GM12878 (cell line): ENCODE measurements around the gene MYO7A. TPM values are rescaled to one million over a fixed set of nuclear protein-coding genes. Genes with fewer than 3 reads are reported as not detected.

Experiments
- ATAC-seq: fragments of 200-7000 bp; cut with Tn5 transposase; 3 replicates; pipeline ENCODE4 v1.9.1; 2020; ENCODE audit warnings: mild to moderate bottlenecking, moderate library complexity
- BruUV-seq: library from RNA; stranded (reverse); fragments of 400-500 nt; replicated peaks from 2 replicates; lab custom pipeline; 2021; lab: Mats Ljungman, UMichigan
- CTCF ChIA-PET: fragments of 300-600 bp; sonication (Branson Sonifier 250); formaldehyde crosslinking; extraction: SDS; loops from one replicate; lab custom pipeline; 2021; ENCODE audit warnings: inconsistent platforms; lab: Yijun Ruan, JAX
- POLR2A ChIA-PET: fragments of 350-600 bp; formaldehyde crosslinking; extraction: SDS; loops from one replicate; lab custom pipeline; 2021; ENCODE audit warnings: inconsistent platforms; lab: Charles Lee
- RAD21 ChIA-PET: fragments of 300-600 bp; sonication (Branson Sonifier 250); formaldehyde crosslinking; loops from one replicate; lab custom pipeline; 2023; ENCODE audit warnings: antibody characterized with exemption; ENCODE audit not compliant: unreplicated experiment; lab: Charles Lee
- SMC1A ChIA-PET: fragments of 300-600 bp; sonication (Branson Sonifier 250); formaldehyde crosslinking; loops from one replicate; lab custom pipeline; 2023; ENCODE audit not compliant: unreplicated experiment, uncharacterized antibody; lab: Charles Lee
- DNase-seq: peaks from one replicate; pipeline ENCODE4 v3.0.0-alpha.2; 2011; ENCODE audit warnings: low read depth, low spot score
- FAIRE-seq: peaks from 3 replicates; lab custom pipeline; 2011; peaks lifted over from hg19 to GRCh38; lab: Jason Lieb, UNC
- H2AFZ ChIP-seq: 2 replicates; pipeline ENCODE4 v1.6.0; 2011; ENCODE audit warnings: low read depth, low read length, control low read depth; ENCODE audit not compliant: control insufficient read depth
- H3K27ac ChIP-seq: 2 replicates; pipeline ENCODE4 v1.5.1; 2011; ENCODE audit warnings: control low read depth; ENCODE audit not compliant: control insufficient read depth, insufficient read depth
- H3K27me3 ChIP-seq, 2 experiments: replicated peaks in 1 of 2; 2 replicates each; pipeline versions ENCODE4 v1.6.0 to v1.6.1; 2011; ENCODE audit warnings: low read length in 1 of 2; ENCODE audit not compliant: control insufficient read depth in 2 of 2, insufficient read depth in 2 of 2
- H3K36me3 ChIP-seq, 2 experiments: 2 replicates each; pipeline ENCODE4 v1.5.1; 2011; ENCODE audit warnings: low read length in 1 of 2; ENCODE audit not compliant: control insufficient read depth in 2 of 2, insufficient read depth in 2 of 2
- H3K4me1 ChIP-seq: 2 replicates; pipeline ENCODE4 v1.6.1; 2011; ENCODE audit warnings: mild to moderate bottlenecking, low read length, moderate library complexity, mixed read lengths; ENCODE audit not compliant: control insufficient read depth, insufficient read depth
- H3K4me2 ChIP-seq: 2 replicates; pipeline ENCODE4 v1.6.0; 2011; ENCODE audit warnings: control low read depth; ENCODE audit not compliant: control insufficient read depth, insufficient read depth
- H3K4me3 ChIP-seq: fragments of 200-600 bp; sonication (generic); 2 replicates; pipeline ENCODE4 v1.5.1; 2016
- H3K79me2 ChIP-seq: 2 replicates; pipeline ENCODE4 v1.6.0; 2011; ENCODE audit warnings: low read length; ENCODE audit not compliant: control insufficient read depth, insufficient read depth
- H3K9ac ChIP-seq: 2 replicates; pipeline ENCODE4 v1.8.0; 2011; ENCODE audit warnings: low read length, control low read depth, mixed read lengths; ENCODE audit not compliant: control insufficient read depth, insufficient read depth
- H3K9me3 ChIP-seq: replicated peaks from 3 replicates; pipeline ENCODE4 v1.5.1; 2011; ENCODE audit warnings: mild to moderate bottlenecking, low read length; ENCODE audit not compliant: control insufficient read depth, insufficient read depth
- H4K20me1 ChIP-seq: 2 replicates; pipeline ENCODE4 v1.6.0; 2011; ENCODE audit not compliant: control insufficient read depth, insufficient read depth
- E2F8 ChIP-seq: fragments of 450-650 bp; IDR thresholded peaks from 2 replicates; pipeline ENCODE4 v1.6.1; 2018; ENCODE audit warnings: mild to moderate bottlenecking, low read depth, moderate library complexity; ENCODE audit not compliant: partially characterized antibody
- EP300 ChIP-seq, 2 experiments: fragments of 150-350 bp in 1 of 2; IDR thresholded peaks; 2 replicates each; pipeline ENCODE4 v1.6.1; 2011 to 2012; ENCODE audit warnings: low read depth in 2 of 2, low read length in 2 of 2, borderline replicate concordance in 1 of 2, improper control_type of control experiment in 1 of 2, inconsistent platforms in 1 of 2; ENCODE audit not compliant: control insufficient read depth in 1 of 2
- HSF1 ChIP-seq: fragments of 150-350 bp; IDR thresholded peaks from 2 replicates; pipeline ENCODE4 v1.6.1; 2014; ENCODE audit warnings: mild to moderate bottlenecking, low read depth, low read length
- IKZF1 ChIP-seq: fragments of 450-650 bp; conservative IDR thresholded peaks from 2 replicates; pipeline ENCODE4 v1.6.1; 2017; ENCODE audit warnings: antibody characterized with exemption, mild to moderate bottlenecking
- JUND ChIP-seq: IDR thresholded peaks from 2 replicates; pipeline ENCODE4 v1.6.1; 2012; ENCODE audit warnings: low read depth, mild to moderate bottlenecking, low read length, improper control_type of control experiment, moderate library complexity
- LARP7 ChIP-seq: fragments of 450-650 bp; IDR thresholded peaks from 2 replicates; pipeline ENCODE4 v1.6.1; 2017; ENCODE audit warnings: mild to moderate bottlenecking
- MYB ChIP-seq: fragments of 150-350 bp; IDR thresholded peaks from 2 replicates; pipeline ENCODE4 v1.6.1; 2014; ENCODE audit warnings: mild to moderate bottlenecking, low read depth, low read length, borderline replicate concordance
- NFXL1 ChIP-seq: fragments of 450-650 bp; IDR thresholded peaks from 2 replicates; pipeline ENCODE4 v1.6.1; 2017; ENCODE audit warnings: antibody characterized with exemption, mild to moderate bottlenecking, borderline replicate concordance
- RB1 ChIP-seq: fragments of 450-650 bp; formaldehyde crosslinking; IDR thresholded peaks from 2 replicates; pipeline ENCODE4 v1.6.1; 2017; ENCODE audit warnings: mild to moderate bottlenecking, borderline replicate concordance
- SMARCA5 ChIP-seq: fragments of 450-650 bp; IDR thresholded peaks from 2 replicates; pipeline ENCODE4 v1.6.1; 2017; ENCODE audit warnings: mild to moderate bottlenecking
- STAT1 ChIP-seq: fragments of 450-650 bp; conservative IDR thresholded peaks from 2 replicates; pipeline ENCODE4 v1.6.1; 2014; ENCODE audit warnings: antibody characterized with exemption, mild to moderate bottlenecking
- WRNIP1 ChIP-seq: IDR thresholded peaks from 2 replicates; pipeline ENCODE4 v1.6.1; 2011; ENCODE audit warnings: low read depth, low read length, improper control_type of control experiment, borderline replicate concordance
- YY1 ChIP-seq: IDR thresholded peaks from 2 replicates; pipeline ENCODE4 v1.6.1; 2011; ENCODE audit warnings: low read depth, mild to moderate bottlenecking, low read length
- ZNF207 ChIP-seq: fragments of 450-650 bp; IDR thresholded peaks from 2 replicates; pipeline ENCODE4 v1.6.1; 2014; ENCODE audit warnings: antibody characterized with exemption, mild to moderate bottlenecking, borderline replicate concordance
- WGBS: methylation state at CpG from one replicate; pipeline ENCODE4 v1.1.6; 2016; ENCODE audit warnings: low lambda C conversion rate; ENCODE audit not compliant: insufficient replicate concordance, insufficient coverage; ENCODE audit errors: missing lambda C conversion rate; 5-methylcytosine and 5-hydroxymethylcytosine counted together
- in situ Hi-C: fragments of 300-500 bp; cut with MboI; formaldehyde crosslinking; loops from 9 replicates; pipeline ENCODE4 v1.14.3; 2018; ENCODE audit warnings: mixed read lengths
- intact Hi-C: fragments of 100-400 bp; cut with micrococcal nuclease; formaldehyde crosslinking; loops from one replicate; pipeline ENCODE4 v1.14.2; 2022; ENCODE audit not compliant: unreplicated experiment
- polyA plus RNA-seq, 11 experiments: library from polyadenylated mRNA; depleted of rRNA in 4 of 11; unstranded in 6 of 11; stranded (reverse) in 5 of 11; fragments of >200 nt; fragmentation: Nextera tagmentation in 4 of 11; fragmentation: Illumina TruSeq in 1 of 11; extraction: Ambion mirVana in 4 of 11; extraction: Trizol in 1 of 11; gene quantifications; 1 replicate in 1 of 11; 2 replicates in 10 of 11; pipeline versions ENCODE4 v1.2.1 to v1.2.3, GENCODE V29; 2011 to 2016; ENCODE audit warnings: inconsistent platforms in 2 of 11, missing spikeins in 2 of 11, low read depth in 1 of 11
- total RNA-seq, 4 experiments: library from RNA; depleted of rRNA in 3 of 4; stranded (reverse); fragments of >200 nt in 3 of 4; fragmentation: Illumina TruSeq in 1 of 4; extraction: Trizol in 1 of 4; gene quantifications; 2 replicates each; pipeline versions ENCODE4 v1.2.1 to v1.2.3, GENCODE V29; 2013 to 2021
- TF ChIP-seq, protein P1 (sequence below), 3 experiments: IDR thresholded peaks in 2 of 3; conservative IDR thresholded peaks in 1 of 3; 2 replicates each; pipeline ENCODE4 v1.5.1; 2011; ENCODE audit warnings: low read depth in 3 of 3, low read length in 3 of 3, mild to moderate bottlenecking in 3 of 3, control low read depth in 2 of 3, moderate library complexity in 2 of 3, inconsistent platforms in 1 of 3, mixed read lengths in 1 of 3; ENCODE audit not compliant: control insufficient read depth in 2 of 3, insufficient read depth in 1 of 3; ENCODE audit errors: extremely low read depth in 1 of 3
- TF ChIP-seq, protein P2 (sequence below): IDR thresholded peaks from 2 replicates; pipeline ENCODE4 v1.6.1; 2011; ENCODE audit warnings: low read depth, low read length, improper control_type of control experiment, borderline replicate concordance

MYO7A gene
- total and polyA plus RNA-seq, 10 of the 15 experiments (the other 5 are each of a cell fraction or from before 2014, with no cell fraction given), result 0.01 to 0.21 (median 0.04) TPM; not detected in 6

DNA sequence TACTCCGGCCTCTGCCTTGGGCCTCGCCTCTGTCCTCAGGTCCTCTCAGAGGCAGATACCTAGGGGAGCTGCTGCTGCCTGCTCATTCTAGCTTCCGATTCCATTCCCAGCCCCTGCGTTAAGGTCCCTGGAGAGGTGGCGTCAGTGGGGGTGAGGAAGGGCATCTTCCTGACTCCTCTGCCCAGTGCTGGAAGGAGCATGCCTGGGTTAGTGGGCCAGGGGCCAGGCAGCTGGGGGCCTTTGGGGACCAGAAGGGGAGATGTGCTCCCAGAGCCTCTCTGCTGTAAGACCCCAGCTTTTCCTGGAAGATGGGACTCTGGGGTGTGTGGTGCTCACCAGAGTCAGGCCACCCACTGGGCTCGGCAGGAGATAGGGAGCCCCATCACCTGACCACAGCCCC lies 3.6 kb upstream of the MYO7A start (continued):
- TF ChIP-seq JUND (no peak), YY1 (no peak), HSF1 (no peak), LARP7 (no peak), ZNF207 (no peak)

DNA sequence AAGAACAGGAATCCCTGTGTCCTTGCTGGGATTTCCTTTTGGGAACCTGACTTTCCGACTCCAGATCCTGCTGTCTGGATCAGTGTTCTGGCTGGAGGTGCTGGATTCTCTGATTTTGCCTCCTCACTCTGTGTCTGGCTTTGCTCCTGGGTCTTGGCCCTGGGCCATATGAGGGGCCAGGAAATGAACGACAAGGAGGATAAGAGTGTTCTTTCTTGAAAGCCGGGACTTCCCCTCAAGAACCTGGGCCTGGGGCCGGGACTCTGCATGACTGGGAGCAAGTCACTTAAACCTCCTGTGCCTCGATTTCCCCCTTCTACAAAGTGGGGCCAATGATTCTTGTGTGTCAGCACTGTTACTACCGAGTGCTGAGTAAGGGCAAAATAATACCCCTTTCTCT lies 2.9 kb upstream of the MYO7A start:
- in situ Hi-C loops (no loop called here), intact Hi-C loops (loop anchor here (5.0 kb wide), 1 partner anchor 422 kb away; no protein-coding TSS in a partner anchor)
- no TSS peak for BruUV-seq
- Histone ChIP-seq H4K20me1 (no peaks in the 10 kb centered on the region), H3K36me3 (no peaks in the 10 kb centered on the region), H3K4me1 (0 out of 2 replicates have a peak, but pooled peaks cover 3% of the 10 kb centered on the region), H3K9me3 (no peaks in the 10 kb centered on the region), H3K79me2 (no peaks in the 10 kb centered on the region), H2AFZ (no peak overlapping the region), H3K9ac (no peak overlapping the region), H3K4me3 (no peak overlapping the region), H3K27me3 (peaks cover 0 to 3% of the 10 kb centered on the region in 2 experiments; a peak in 2 of 4 replicates), H3K4me2 (no peak overlapping the region), H3K27ac (no peak overlapping the region)
- no peak for FAIRE-seq
- WGBS, result 0% methylated on average over 6 of the region's 6 CpGs
- POLR2A ChIA-PET, result no interaction called here
- SMC1A ChIA-PET, result no interaction called here
- CTCF ChIA-PET, result interaction anchor here (0.9 kb wide), 1 partner anchor 423 kb away, joined by 3 read pairs; no protein-coding TSS in a partner anchor
- no peak for ATAC-seq
- DNase-seq, result no peak
- RAD21 ChIA-PET, result no interaction called here
- TF ChIP-seq SMARCA5 (no peak), IKZF1 (no peak), NFXL1 (no peak), EP300 (IDR thresholded peaks at IDR 0.05; ENCODE audit: borderline replicate concordance in 1 of 2, control insufficient read depth in 1 of 2, low read depth in 2 of 2, low read length in 2 of 2) (no peak), MYB (no peak), RB1 (no peak), STAT1 (no peak), WRNIP1 (no peak), E2F8 (no peak)
- TF ChIP-seq, protein P1, sequence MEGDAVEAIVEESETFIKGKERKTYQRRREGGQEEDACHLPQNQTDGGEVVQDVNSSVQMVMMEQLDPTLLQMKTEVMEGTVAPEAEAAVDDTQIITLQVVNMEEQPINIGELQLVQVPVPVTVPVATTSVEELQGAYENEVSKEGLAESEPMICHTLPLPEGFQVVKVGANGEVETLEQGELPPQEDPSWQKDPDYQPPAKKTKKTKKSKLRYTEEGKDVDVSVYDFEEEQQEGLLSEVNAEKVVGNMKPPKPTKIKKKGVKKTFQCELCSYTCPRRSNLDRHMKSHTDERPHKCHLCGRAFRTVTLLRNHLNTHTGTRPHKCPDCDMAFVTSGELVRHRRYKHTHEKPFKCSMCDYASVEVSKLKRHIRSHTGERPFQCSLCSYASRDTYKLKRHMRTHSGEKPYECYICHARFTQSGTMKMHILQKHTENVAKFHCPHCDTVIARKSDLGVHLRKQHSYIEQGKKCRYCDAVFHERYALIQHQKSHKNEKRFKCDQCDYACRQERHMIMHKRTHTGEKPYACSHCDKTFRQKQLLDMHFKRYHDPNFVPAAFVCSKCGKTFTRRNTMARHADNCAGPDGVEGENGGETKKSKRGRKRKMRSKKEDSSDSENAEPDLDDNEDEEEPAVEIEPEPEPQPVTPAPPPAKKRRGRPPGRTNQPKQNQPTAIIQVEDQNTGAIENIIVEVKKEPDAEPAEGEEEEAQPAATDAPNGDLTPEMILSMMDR (IDR thresholded peaks at IDR 0.05 in 2 of 3, conservative IDR thresholded peaks at IDR 0.05 in 1 of 3; ENCODE audit: control insufficient read depth in 2 of 3, extremely low read depth in 1 of 3, insufficient read depth in 1 of 3, low read depth in 3 of 3, low read length in 3 of 3), result no peak
- TF ChIP-seq, protein P2, sequence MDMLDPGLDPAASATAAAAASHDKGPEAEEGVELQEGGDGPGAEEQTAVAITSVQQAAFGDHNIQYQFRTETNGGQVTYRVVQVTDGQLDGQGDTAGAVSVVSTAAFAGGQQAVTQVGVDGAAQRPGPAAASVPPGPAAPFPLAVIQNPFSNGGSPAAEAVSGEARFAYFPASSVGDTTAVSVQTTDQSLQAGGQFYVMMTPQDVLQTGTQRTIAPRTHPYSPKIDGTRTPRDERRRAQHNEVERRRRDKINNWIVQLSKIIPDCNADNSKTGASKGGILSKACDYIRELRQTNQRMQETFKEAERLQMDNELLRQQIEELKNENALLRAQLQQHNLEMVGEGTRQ, result no peak
